ENCODE results near the gene PRDM11. TPM values are rescaled to one million over a fixed set of nuclear protein-coding genes. Genes with fewer than 3 reads are reported as not detected.

The PRDM11 gene
- total RNA-seq, 1 experiment from 2014 or later: 27.4 TPM

- no TSS peak for BruUV-seq (replicated peaks)
- Histone ChIP-seq H3K27ac (ENCODE audit: low read length) (no peak overlapping the region), H3K4me1 (ENCODE audit: control insufficient read depth, insufficient read depth, low read length) (peaks cover 15% of the 10 kb centered on the region), H3K36me3 (ENCODE audit: control insufficient read depth, insufficient read depth, low read length) (no peaks in the 10 kb centered on the region), H3K27me3 (ENCODE audit: control insufficient read depth, insufficient read depth, low read length) (peaks cover 16% of the 10 kb centered on the region), H3K9me3 (ENCODE audit: control insufficient read depth, insufficient read depth, low read depth, low read length) (no peaks in the 10 kb centered on the region), H3K4me3 (ENCODE audit: low read depth in 2 of 2, low read length in 2 of 2) (no peak overlapping the region)
- ChIA-PET CTCF (no interaction called here), POLR2A (interaction anchor here (0.6 kb wide), 1 partner anchor 10 kb away, joined by 3 read pairs; no protein-coding TSS in a partner anchor)
- in situ Hi-C loops (cut with HindIII; ENCODE audit: low pct_unique_long_range_greater_than_20kb, low sequenced_read_pairs): no loop called here
- intact Hi-C loops (cut with micrococcal nuclease; ENCODE audit: unreplicated experiment): no loop called here
- DNase-seq (ENCODE audit: low read depth, low spot score): no peak
- no peak for ATAC-seq
- TF ChIP-seq CTCF (IDR thresholded peaks at IDR 0.05): no peak
- TF ChIP-seq SIN3A (IDR thresholded peaks at IDR 0.05; ENCODE audit: borderline replicate concordance, insufficient read depth, low read depth, low read length): no peak
Measured at GRCh38 chr11:45143494-45143893, 2.9 kb upstream of the PRDM11 start.

GRCh38 chr11:45144126-45145082 lies 2.0 kb upstream of the PRDM11 start:
- ChIA-PET POLR2A (no interaction called here), CTCF (no interaction called here)
- in situ Hi-C loops (cut with HindIII; ENCODE audit: low pct_unique_long_range_greater_than_20kb, low sequenced_read_pairs) (no loop called here), intact Hi-C loops (cut with micrococcal nuclease; ENCODE audit: unreplicated experiment) (no loop called here)
- peaks cover 12% of the 10 kb centered on the region; the same call in 1 of the 2 replicates for H3K27me3 ChIP-seq (ENCODE audit: control insufficient read depth, insufficient read depth, low read length)
- ATAC-seq: no peak
- H3K4me1 ChIP-seq (ENCODE audit: control insufficient read depth, insufficient read depth, low read length): peaks cover 15% of the 10 kb centered on the region
- H3K36me3 ChIP-seq (ENCODE audit: control insufficient read depth, insufficient read depth, low read length): no peaks in the 10 kb centered on the region
- BruUV-seq (replicated peaks): no TSS peak
- TF ChIP-seq POLR2AphosphoS5 (IDR thresholded peaks at IDR 0.05; ENCODE audit: low read depth, low read length) (no peak), TCF7L2 (IDR thresholded peaks at IDR 0.05; ENCODE audit: low read depth, low read length) (no peak)
- H3K27ac ChIP-seq (ENCODE audit: low read length): no peak overlapping the region
- H3K4me3 ChIP-seq (ENCODE audit: low read depth in 2 of 2, low read length in 2 of 2): no peak overlapping the region
- DNase-seq (ENCODE audit: low read depth, low spot score): no peak
- H3K9me3 ChIP-seq (ENCODE audit: control insufficient read depth, insufficient read depth, low read depth, low read length): no peaks in the 10 kb centered on the region

GRCh38 chr11:45145083-45145378 lies 1.4 kb upstream of the PRDM11 start:
- Histone ChIP-seq H3K4me1 (ENCODE audit: control insufficient read depth, insufficient read depth, low read length) (peaks cover 15% of the 10 kb centered on the region), H3K27ac (ENCODE audit: low read length) (no peak overlapping the region), H3K4me3 (ENCODE audit: low read depth in 2 of 2, low read length in 2 of 2) (no peak overlapping the region), H3K27me3 (ENCODE audit: control insufficient read depth, insufficient read depth, low read length) (peaks cover 8% of the 10 kb centered on the region; the same call in 1 of the 2 replicates), H3K9me3 (ENCODE audit: control insufficient read depth, insufficient read depth, low read depth, low read length) (no peaks in the 10 kb centered on the region), H3K36me3 (ENCODE audit: control insufficient read depth, insufficient read depth, low read length) (no peaks in the 10 kb centered on the region)
- no peak for ATAC-seq
- DNase-seq (ENCODE audit: low read depth, low spot score): no peak
- ChIA-PET POLR2A (no interaction called here), CTCF (no interaction called here)
- TF ChIP-seq TCF7L2 (IDR thresholded peaks at IDR 0.05; ENCODE audit: low read depth, low read length) (no peak), SIN3A (IDR thresholded peaks at IDR 0.05; ENCODE audit: borderline replicate concordance, insufficient read depth, low read depth, low read length) (no peak), CTCF (IDR thresholded peaks at IDR 0.05) (no peak), POLR2AphosphoS5 (IDR thresholded peaks at IDR 0.05; ENCODE audit: low read depth, low read length) (no peak), REST (IDR thresholded peaks at IDR 0.05; ENCODE audit: insufficient read depth in 1 of 2, low read depth in 2 of 2, low read length in 1 of 2) (no peak)
- in situ Hi-C loops (cut with HindIII; ENCODE audit: low pct_unique_long_range_greater_than_20kb, low sequenced_read_pairs) (no loop called here), intact Hi-C loops (cut with micrococcal nuclease; ENCODE audit: unreplicated experiment) (no loop called here)
- no TSS peak for BruUV-seq (replicated peaks)
